Fibroblast of lung (primary cell): ENCODE data around the gene CORO1C. TPM values are rescaled to one million over a fixed set of nuclear protein-coding genes. Genes with fewer than 3 reads are reported as not detected.
A peak's percentile ranks its signal among the peaks of the same experiment; 100 is the strongest.

Experiments used
- DNase-seq, 2 donors: peaks; one replicate each; pipeline versions ENCODE4 v3.0.0 to v3.0.0-alpha.2; 2010; ENCODE audit warnings: low read depth in 2 of 2
- H2AFZ ChIP-seq: 2 replicates; pipeline ENCODE4 v1.5.1; 2012; ENCODE audit warnings: low read length, control low read depth, inconsistent platforms
- H3K27ac ChIP-seq: 2 replicates; pipeline ENCODE4 v1.5.1; 2011; ENCODE audit warnings: low read length, control low read depth; ENCODE audit not compliant: insufficient read depth
- H3K27me3 ChIP-seq: 2 replicates; pipeline ENCODE4 v1.5.1; 2011; ENCODE audit warnings: mild to moderate bottlenecking, low read length; ENCODE audit not compliant: control insufficient read depth, insufficient read depth
- H3K36me3 ChIP-seq: 2 replicates; pipeline ENCODE4 v1.5.1; 2011; ENCODE audit warnings: low read length; ENCODE audit not compliant: control insufficient read depth, insufficient read depth
- H3K4me1 ChIP-seq: 2 replicates; pipeline ENCODE4 v1.5.1; 2011; ENCODE audit warnings: low read length; ENCODE audit not compliant: control insufficient read depth, insufficient read depth; ENCODE audit errors: extremely low read depth
- H3K4me2 ChIP-seq: 2 replicates; pipeline ENCODE4 v1.5.1; 2011; ENCODE audit warnings: low read length, control low read depth; ENCODE audit not compliant: insufficient read depth; ENCODE audit errors: extremely low read depth
- H3K4me3 ChIP-seq, 4 experiments: fragments of 200-600 bp in 1 of 4; sonication (generic) in 1 of 4; replicated peaks in 1 of 4; 2 replicates each; pipeline ENCODE4 v1.5.1; 2011 to 2016; ENCODE audit warnings: low read length in 4 of 4, low read depth in 3 of 4, mild to moderate bottlenecking in 3 of 4, control low read depth in 2 of 4, inconsistent platforms in 1 of 4, mixed read lengths in 1 of 4; ENCODE audit not compliant: insufficient read depth in 1 of 4; ENCODE audit errors: control extremely low read depth in 1 of 4
- H3K79me2 ChIP-seq: 2 replicates; pipeline ENCODE4 v1.5.1; 2012; ENCODE audit warnings: mild to moderate bottlenecking, low read length, inconsistent platforms; ENCODE audit not compliant: control insufficient read depth, insufficient read depth
- H3K9ac ChIP-seq: 2 replicates; pipeline ENCODE4 v1.5.1; 2011; ENCODE audit warnings: mild to moderate bottlenecking, low read length, control low read depth; ENCODE audit not compliant: insufficient read depth
- H3K9me3 ChIP-seq: 2 replicates; pipeline ENCODE4 v1.5.1; 2012; ENCODE audit warnings: low read depth, low read length; ENCODE audit not compliant: control insufficient read depth, insufficient read depth
- H4K20me1 ChIP-seq: 2 replicates; pipeline ENCODE4 v1.5.1; 2011; ENCODE audit warnings: low read length; ENCODE audit not compliant: control insufficient read depth, insufficient read depth; ENCODE audit errors: extremely low read depth
- CTCF ChIP-seq, 2 donors: IDR thresholded peaks in 1 of 2; conservative IDR thresholded peaks in 1 of 2; 1 replicate in 1 of 2; 2 replicates in 1 of 2; pipeline ENCODE4 v1.5.1; 2011 to 2012; ENCODE audit warnings: low read length in 2 of 2, control low read depth in 1 of 2, inconsistent platforms in 1 of 2, low read depth in 1 of 2, mild to moderate bottlenecking in 1 of 2
- EZH2 ChIP-seq: IDR thresholded peaks from 2 replicates; pipeline ENCODE4 v1.5.1; 2012; ENCODE audit warnings: low read length, control low read depth, mild to moderate bottlenecking; ENCODE audit errors: missing control alignments
- polyA plus RNA-seq, 2 donors: library from polyadenylated mRNA; depleted of rRNA in 1 of 2; stranded (reverse) in 1 of 2; unstranded in 1 of 2; fragments of >200 nt; gene quantifications; 2 replicates each; pipeline ENCODE4 v1.2.1, GENCODE V29; 2011 to 2012; ENCODE audit warnings: missing spikeins in 1 of 2
- total RNA-seq: library from RNA; depleted of rRNA; stranded (reverse); fragments of >200 nt; gene quantifications from 2 replicates; pipeline ENCODE4 v1.2.1, GENCODE V29; 2014

The CORO1C gene
- total and polyA plus RNA-seq, 2 donors (not counting 1 experiment from before 2014, with no cell fraction given) = 288 to 542 TPM

GRCh38 chr12:108721824-108722223 is 9.5 kb downstream of the CORO1C start:
- H3K27ac ChIP-seq = peak overlapping the region; percentile 93
- H3K9ac ChIP-seq = peak overlapping the region; percentile 35
- no peak for DNase-seq
- peaks cover 2% of the 10 kb centered on the region for H3K36me3 ChIP-seq
- no peak overlapping the region for H2AFZ ChIP-seq
- TF ChIP-seq CTCF (conservative IDR thresholded peaks at IDR 0.05 in 1 of 2, IDR thresholded peaks at IDR 0.05 in 1 of 2; ENCODE audit: low read depth in 1 of 2, low read length in 2 of 2) (no peak), EZH2 (no peak)
- no peaks in the 10 kb centered on the region for H3K9me3 ChIP-seq
- no peaks in the 10 kb centered on the region for H4K20me1 ChIP-seq
- peaks cover 96% of the 10 kb centered on the region for H3K79me2 ChIP-seq
- peak overlapping the region in 3 of 4 experiments; percentile 0 to 7 (median 2) for H3K4me3 ChIP-seq
- peaks cover 50% of the 10 kb centered on the region for H3K4me1 ChIP-seq
- no peaks in the 10 kb centered on the region for H3K27me3 ChIP-seq
- H3K4me2 ChIP-seq = peak overlapping the region; percentile 67

GRCh38 chr12:108720757-108721514 is 10.4 kb downstream of the CORO1C start:
- H3K9ac ChIP-seq = no peak overlapping the region
- H3K4me3 ChIP-seq = peak overlapping the region in 1 of 4 experiments; percentile 2
- H3K27me3 ChIP-seq = no peaks in the 10 kb centered on the region
- no peak overlapping the region for H2AFZ ChIP-seq
- H3K36me3 ChIP-seq = peaks cover 4% of the 10 kb centered on the region
- H3K9me3 ChIP-seq = no peaks in the 10 kb centered on the region
- no peak for TF ChIP-seq CTCF (conservative IDR thresholded peaks at IDR 0.05 in 1 of 2, IDR thresholded peaks at IDR 0.05 in 1 of 2; ENCODE audit: low read depth in 1 of 2, low read length in 2 of 2)
- TF ChIP-seq EZH2 = no peak
- H3K27ac ChIP-seq = peak overlapping the region; percentile 93
- H3K4me2 ChIP-seq = peak overlapping the region; percentile 59
- peak; percentile 59 to 74 for DNase-seq
- no peaks in the 10 kb centered on the region for H4K20me1 ChIP-seq
- H3K4me1 ChIP-seq = peaks cover 48% of the 10 kb centered on the region
- peaks cover 96% of the 10 kb centered on the region for H3K79me2 ChIP-seq

GRCh38 chr12:108717243-108717642 is 14.1 kb downstream of the CORO1C start:
- Histone ChIP-seq H4K20me1 (no peaks in the 10 kb centered on the region), H3K36me3 (peaks cover 5% of the 10 kb centered on the region), H3K4me1 (peaks cover 37% of the 10 kb centered on the region), H3K27ac (no peak overlapping the region), H3K9ac (no peak overlapping the region), H3K4me2 (no peak overlapping the region), H2AFZ (no peak overlapping the region), H3K4me3 (no peak overlapping the region), H3K79me2 (peaks cover 100% of the 10 kb centered on the region), H3K27me3 (no peaks in the 10 kb centered on the region), H3K9me3 (no peaks in the 10 kb centered on the region)
- no peak for DNase-seq
- TF ChIP-seq EZH2 = no peak
- no peak for TF ChIP-seq CTCF (conservative IDR thresholded peaks at IDR 0.05 in 1 of 2, IDR thresholded peaks at IDR 0.05 in 1 of 2; ENCODE audit: low read depth in 1 of 2, low read length in 2 of 2)
